ENCODE measurements around the gene ADAMTSL5.

- TF ChIP-seq CTCF (conservative IDR thresholded peaks at IDR 0.05; ENCODE audit: low read depth, low read length) (no peak), EZH2 (IDR thresholded peaks at IDR 0.05; ENCODE audit: borderline replicate concordance, low read depth, low read length, poor library complexity, severe bottlenecking) (no peak)
Observed at GRCh38 chr19:1526979-1527649, 14.3 kb upstream of the ADAMTSL5 start.

Measured in A673 (cell line).